Right renal cortex interstitium (tissue), 3 donors: Measurements from ENCODE around the gene OR52N1. TPM values are rescaled to one million over a fixed set of nuclear protein-coding genes. Genes with fewer than 3 reads are reported as not detected.

Source experiments
- DNase-seq, 3 donors: peaks; one replicate each; pipeline ENCODE4 v3.0.0-alpha.2; 2013; ENCODE audit warnings: low read depth in 3 of 3, low spot score in 2 of 3
- polyA plus RNA-seq, 3 donors: library from polyadenylated mRNA; unstranded; fragments of 120-200 nt; gene quantifications; one replicate each; pipeline ENCODE4 v1.2.1, GENCODE V29; 2013; ENCODE audit not compliant: insufficient read length in 3 of 3

OR52N1 gene
- polyA plus RNA-seq: not detected

DNA sequence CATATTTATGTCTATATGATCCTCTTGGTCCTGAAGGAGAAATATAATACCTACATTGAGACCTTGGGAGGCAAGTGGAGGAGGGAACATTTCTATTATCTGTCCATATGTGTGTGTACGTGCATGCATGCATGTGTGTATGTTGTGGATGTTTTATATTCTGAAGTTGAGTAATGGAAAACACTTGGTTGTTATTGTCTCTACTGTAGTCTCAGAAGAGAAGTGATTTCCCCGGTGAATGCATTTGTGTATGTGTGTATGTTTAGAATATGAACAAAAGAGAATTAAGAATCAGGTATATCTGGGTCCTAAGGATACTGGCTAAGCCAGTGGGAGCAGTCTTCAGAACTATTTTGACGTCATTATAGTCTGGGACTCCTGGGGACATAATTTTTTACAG, at the start of gene OR52N1:
OR52N1 (minus strand) TSS at position 101 of the 400 bp plus-strand sequence. CDS start 2,449 bp downstream, outside the sequence.
- DNase-seq: no peak

DNA sequence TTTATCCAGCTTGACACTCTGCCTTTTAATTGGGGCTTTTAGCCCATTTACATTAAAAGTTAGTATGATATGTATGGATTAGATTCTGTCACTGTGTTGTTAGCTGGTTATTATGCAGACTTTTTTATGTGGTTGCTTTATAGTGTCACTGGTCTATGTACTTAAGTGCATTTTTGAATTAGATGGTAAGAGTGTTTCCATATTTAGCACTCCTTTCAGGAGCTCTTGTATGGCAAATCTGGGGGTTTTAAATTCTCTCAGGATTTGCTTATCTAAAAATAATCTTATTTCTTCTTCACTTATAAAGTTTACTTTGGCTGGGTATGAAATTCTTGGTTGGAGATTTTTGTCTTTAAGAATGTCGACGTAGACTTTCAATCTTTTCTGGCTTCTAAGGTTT, 46.6 kb upstream of the OR52N1 start:
- DNase-seq: no peak

DNA sequence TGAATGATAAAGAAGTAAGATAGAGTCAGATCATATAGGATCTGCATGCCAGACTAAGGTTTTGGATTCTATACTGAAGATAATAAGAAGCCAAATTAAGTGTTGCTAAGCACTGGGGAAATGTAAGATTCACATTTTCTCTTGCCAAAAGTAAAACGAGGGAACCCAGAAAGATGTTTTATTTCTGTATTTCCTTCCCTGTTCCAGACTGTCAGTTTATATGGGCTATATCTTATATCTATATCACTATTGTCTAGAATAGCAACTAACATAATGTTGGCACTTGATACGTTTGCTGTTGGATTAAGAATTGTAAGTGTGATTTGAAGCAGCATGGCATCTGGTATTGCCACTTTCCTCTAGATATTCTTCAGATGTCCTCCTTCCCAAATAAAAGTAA, 42.4 kb upstream of the OR52N1 start:
- DNase-seq: no peak

DNA sequence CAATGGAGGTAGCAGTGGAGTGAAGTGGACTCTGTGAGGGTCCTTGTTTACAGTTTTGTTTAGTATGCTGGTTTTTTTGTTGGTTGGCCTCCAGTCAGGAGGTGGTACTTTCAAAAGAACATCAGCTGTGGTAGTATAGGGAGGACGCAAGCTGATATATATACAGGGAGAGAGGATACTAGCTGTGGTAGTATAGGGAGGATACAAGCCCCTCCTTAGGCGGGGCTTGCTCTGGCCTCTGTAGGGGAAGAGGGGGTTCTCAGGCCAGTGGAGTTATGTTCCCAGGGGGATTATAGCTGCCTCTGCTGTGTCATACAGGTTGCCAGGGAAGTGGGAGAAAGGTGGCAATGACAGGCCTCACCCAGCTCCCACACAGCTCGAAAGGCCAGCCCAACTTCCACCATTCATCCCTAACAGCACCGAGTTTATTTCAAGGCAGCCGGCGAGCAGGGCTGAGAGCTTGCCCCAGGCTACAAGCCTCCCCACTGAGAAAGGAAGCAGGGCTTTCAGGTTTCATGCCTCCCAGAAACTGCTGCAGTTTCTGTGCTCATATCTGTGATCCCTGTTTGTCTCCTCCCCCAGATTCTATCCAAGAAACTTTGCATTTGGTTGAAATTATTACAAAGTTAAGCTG, 40.2 kb upstream of the OR52N1 start:
- DNase-seq: no peak

DNA sequence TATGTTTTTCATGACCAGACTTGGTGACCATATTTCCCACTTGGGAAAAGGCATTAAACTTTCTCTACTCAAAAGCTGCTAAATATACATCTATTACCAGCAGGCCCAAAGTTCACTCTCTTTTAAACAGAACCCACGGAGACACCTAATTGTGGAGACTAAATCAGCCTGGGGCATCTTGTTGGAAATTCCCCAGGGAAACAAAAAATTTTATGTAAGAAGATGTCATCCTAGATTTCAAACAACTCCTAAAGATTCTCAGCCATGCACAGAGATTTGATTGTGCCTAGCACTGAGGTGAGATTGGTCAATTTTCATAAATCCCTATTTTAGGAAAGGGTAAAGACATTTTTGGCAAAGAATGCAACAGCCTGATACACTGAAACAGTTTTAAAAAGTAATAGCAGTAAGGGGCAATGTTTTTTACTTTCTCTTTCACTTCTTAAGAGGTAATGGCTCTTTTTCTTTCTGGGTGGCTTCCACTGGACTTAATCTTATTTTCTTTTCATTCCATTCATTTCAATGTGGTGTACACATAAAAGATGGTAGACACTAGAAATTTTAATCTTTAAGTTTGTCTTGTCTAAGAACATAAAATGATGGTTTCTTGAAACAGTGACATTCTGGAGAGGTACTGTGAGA, 27.3 kb upstream of the OR52N1 start:
- no peak for DNase-seq

DNA sequence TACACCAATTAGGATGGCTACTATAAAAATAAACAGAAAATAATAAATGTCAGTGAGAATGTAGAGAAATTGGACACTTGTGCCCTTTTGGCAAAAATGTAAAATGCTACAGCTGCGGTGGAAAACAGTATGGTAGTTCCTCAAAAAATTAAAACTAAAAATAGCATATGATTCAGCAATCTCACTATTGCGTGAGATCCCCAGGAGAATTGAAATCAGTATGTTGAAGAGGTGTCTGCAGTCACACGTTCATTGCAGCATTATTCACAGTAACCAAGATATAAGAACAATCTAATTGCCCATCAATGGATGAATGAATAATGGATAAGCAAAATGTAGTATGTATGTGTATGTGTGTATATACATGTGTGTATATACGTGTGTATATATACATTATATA, 24.5 kb upstream of the OR52N1 start:
- no peak for DNase-seq

DNA sequence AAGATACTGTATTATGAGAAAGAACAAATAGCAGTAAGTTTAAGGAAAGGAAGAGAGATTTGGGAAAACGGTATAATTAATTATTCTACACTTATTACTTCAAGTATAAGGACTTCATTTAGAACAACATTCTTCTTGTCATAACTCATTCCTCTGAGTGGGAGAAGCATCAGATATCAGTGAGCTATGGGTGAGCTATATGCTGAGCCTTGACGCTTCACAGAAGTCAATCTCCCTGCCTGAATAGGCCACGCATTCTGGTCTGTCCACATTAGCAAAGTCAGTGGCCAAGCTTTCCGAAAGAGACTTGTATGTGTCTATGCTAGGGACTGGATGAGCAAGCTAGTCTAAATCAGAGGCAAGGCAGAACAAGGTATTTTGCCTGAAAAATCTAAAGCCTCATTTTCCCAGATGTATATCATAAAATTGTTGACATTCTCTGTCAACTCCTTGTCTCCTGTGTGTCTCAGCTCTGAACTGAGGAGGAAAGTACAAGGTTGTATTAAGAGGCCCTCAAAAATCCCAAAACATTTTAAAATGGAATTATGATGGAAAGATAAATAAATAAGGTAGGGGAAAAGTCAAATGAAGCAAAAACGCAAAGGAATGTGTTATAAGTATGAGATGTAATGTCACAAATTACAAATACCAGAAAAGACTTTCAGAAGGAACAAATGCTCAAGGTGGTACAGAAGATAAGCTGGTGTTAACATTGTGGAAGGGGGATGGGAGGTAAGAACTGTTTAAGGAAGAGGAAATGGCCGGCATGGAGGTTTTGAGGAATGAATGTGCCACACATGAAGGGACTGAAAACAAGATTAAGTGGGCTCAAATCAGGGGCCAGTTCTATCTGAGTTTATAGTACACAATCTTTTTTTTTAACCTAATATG, 19.1 kb upstream of the OR52N1 start:
- no peak for DNase-seq

DNA sequence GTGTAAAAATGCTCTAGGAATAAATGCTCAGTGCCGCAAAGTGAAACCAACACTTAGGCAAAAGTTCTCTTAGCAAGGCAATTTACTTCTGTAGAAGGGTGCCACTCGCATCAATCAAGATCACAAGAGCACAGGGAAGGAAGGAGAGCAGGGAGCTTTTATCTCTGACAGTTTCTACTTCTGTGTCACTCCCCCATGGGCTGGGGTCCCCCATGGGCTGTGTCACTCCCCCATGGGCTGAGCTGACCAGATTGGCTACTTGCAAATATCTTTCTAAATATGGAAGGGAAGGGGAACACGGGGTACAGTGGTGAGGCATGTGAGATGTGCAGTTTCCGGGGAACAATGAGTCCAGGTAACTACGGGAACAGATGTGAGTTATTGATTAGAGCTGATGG, 18.1 kb upstream of the OR52N1 start:
- DNase-seq: no peak

DNA sequence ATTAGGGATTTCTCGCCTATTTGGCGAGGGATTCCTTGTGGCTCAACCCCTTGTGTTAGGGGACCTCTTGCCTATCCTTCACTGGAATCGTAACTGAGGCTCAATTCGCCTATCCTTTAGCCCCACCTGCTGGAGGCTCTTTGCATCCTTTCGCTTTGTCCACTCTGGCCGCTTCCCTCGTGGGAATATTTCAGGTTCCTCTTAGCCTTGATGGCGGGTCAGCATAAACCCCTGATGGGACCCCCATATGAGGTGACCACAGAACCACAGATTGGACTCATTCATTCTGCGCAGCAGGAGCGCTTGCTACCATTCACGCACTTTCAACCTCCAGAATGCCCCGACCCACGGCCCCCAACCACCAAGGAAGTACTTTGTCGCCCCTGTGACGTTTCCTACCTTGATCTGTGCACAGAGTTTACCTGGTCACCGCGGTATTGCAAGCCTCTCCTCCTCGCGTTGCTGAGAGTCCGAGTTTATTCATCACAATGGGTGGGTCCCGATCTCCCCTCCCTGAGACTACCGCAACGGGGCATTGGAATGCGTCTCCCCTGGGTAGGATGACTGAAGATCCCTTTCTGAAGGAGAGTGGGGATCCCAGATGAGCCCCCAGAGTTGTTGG, 17.5 kb upstream of the OR52N1 start, which contains the start of gene OR52N2:
OR52N2 (plus strand) TSS at position 425 of the 622 bp plus-strand sequence. CDS start 11,412 bp downstream, outside the sequence.
- DNase-seq: peak; percentile 48 to 69 (median 52)

DNA sequence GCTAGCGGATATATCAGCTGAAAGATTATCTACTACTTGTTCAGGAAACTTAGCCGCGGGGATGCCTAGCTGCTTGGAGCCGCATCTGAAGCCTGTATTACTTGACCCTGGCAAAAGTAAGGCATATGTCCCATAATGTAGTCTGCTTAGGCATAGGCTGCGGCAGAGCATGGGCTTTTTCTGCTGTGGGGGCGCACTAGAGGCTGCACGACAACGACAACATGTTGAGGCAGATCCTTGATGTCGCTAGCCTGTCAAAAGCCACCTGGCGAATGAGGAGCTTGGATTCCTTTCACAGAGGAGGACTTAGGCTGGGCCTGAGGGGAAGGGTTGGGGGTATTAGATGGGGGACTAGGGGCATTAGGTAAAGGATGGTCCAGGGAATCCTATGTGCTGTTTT, 16.5 kb upstream of the OR52N1 start:
- no peak for DNase-seq

DNA sequence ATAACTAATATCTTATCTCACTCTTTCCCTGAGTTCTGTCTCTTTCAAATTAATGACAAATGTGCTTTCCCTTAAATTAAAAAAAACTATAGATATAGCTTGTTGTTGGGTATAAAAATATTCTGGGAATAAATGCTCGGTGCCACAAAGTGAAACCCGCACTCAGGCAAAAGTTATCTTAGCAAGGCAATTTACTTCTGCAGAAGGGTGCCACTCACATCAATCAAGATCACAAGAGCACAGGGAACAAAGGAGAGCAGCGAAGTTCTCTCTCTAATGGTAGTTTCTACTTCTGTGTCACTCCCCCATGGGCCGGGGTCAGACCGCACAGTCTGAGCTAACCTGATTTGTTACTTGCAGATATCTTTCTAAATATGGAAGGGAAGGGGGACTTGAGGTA, 12.9 kb upstream of the OR52N1 start:
- DNase-seq: no peak

DNA sequence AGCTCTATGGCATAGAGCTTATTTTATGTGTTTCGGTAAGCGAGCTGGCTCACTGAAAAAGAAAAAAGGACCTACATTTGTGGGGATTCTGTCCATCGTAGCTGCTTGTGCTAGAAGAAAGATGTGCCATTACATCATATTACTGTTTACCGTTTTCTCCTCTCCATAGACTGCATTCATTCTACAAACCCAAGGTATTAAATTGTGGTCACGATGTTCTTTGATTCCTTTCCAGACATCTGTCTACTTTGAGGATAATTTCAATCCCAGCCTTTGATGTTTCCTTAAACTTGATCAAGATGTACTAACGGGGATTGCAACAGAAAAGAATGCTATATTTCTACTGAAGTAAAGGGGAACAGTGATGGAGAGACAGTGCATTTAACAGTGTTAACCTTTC, 5.5 kb upstream of the OR52N1 start:
- DNase-seq: no peak

DNA sequence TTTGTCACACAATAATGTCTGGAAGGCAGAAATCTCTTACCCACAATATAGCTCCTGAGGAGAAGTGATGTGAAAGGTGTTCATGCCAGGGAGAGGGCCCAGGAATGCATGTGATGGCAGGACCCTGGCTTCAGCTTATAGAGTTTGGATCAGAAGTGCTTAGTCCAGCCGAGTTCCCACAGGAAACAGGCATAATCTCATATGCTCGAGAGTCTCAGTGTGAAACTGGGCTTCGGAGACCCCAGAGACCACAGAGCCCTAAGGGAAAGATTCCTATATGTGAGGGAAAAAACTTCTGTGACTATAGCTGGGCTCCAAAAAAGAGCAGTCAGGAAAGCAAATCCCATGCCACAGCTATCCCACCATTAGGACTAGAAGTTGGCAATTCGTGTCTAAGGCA, 7.8 kb downstream of the OR52N1 start, which contains the start of gene OR52N5:
OR52N5 (minus strand) TSS at position 101 of the 400 bp plus-strand sequence. CDS start 4,721 bp downstream, outside the sequence.
- no peak for DNase-seq

DNA sequence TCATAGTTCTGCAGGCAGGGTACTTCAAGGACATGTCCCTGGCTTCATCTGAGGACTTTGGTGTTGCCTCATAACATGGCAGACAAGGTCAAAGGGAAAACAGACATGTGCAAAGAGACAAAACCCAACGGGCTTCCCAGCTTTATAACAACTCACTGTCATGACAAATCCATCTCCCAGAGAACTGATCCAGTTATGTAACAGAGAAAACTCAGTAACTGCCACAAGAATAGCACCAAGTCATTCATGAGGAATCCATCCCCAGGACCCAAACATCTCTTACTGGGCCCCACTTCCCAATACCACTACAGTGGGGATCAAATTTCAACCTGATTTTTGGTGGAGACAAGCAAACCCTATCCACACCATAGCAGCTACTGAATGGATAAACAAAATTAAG, 24.0 kb downstream of the OR52N1 start:
- no peak for DNase-seq

DNA sequence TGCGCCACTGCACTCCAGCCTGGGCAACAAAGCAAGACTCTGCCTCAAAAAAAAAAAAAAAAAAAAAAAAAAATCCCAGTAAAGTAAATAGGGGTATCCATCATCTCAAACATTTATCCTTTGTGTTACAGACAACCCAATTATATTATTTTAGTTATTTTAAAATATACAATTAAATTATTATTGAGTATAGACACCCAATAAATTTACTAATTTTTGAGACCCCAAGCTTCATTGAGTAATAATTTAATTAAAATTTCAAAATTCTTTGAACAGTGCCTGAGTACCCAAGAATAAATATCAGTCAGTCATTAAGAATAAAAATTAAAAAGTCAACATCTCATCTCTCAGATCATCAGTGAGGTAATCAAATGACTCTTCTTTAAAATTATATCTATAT, 37.1 kb downstream of the OR52N1 start, which contains the start of gene OR52N4:
OR52N4 (plus strand) TSS at position 301 of the 400 bp plus-strand sequence. CDS start 498 bp downstream, outside the sequence.
- DNase-seq: no peak

DNA sequence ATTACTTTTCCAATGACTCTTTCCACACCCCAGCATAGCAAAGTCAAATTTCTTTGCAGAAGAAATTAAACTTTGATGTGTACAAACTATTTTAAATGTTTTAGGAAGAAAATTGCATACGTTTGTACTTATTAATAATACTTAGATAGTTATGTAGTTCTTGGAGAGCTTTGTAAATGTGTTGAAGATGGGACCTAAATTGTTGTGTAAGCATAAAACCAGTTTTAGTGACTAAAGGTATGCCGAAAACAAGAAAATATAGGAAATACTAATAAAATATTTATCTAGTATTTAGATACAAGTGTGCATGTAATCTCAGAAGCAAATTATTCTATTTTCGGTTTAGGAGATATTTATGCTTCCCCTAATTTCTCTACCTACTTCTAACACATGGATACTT, 41.2 kb downstream of the OR52N1 start:
- DNase-seq: no peak

DNA sequence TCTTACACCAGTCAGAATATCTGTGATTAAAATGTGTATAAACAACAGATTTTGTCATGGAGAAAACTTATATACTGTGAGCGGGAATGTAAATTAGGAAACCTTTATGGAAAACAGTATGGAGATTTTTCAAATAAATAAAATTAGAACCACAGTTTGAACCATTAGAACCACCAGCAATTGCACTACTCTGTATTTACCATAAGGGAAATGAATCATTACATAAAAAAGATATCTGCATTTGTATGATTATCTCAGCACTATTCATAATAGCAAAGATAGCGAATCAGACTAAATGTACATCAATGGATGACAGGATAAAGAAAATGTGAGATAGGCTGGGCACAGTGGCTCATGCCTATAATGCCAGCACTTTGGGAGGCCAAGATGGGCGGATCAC, 44.5 kb downstream of the OR52N1 start:
- DNase-seq: no peak

DNA sequence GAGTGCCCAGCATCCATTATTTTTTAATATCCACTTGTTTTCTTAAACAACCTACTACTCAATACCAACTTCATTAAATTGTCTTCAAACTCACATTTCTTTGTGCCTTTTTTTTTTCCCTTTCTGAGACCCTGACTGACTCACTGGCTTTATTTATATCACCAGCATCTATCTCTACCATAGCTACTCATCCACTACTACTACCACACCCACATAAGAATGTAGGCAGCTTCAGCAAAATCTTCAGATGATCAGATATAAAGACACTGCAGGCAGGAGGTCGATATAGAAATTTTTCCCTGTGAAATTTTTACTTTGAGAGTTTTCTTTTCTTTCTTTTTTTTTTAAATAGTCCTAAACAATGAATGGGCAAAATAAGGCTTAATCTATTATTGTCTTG, 52.6 kb downstream of the OR52N1 start:
- no peak for DNase-seq

DNA sequence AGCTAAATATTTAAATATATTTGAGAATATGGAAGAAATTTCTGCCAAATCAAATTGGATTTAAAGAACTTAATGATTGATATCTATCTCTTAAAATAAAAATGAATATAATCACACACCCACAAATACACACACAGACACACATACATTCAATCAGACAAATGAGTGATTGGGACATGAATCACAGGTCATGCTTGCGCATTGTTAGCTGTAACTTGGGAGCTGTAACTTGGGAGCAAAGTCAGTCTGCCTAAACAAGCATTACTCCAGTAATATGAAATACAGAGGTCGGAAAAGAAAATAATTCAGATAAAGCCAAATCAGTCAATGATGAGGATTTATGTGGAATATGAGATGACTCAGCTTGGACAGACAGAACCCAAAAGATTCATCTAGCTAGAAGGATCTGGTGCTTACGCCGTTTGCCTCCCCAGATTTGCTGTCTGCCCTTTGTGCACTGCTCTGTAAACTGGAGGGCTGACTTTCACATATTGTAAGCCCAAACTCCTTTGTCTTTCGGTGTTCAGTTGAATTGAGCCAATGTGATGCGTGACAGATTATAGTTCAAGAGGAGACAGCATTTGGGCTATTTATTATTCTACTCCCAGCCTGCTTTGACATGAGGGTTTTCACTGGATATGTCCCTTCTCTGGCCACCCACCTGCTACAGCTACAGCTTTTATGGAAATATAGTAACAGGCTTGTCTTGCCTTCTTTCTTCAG, 53.2 kb downstream of the OR52N1 start:
- no peak for DNase-seq

DNA sequence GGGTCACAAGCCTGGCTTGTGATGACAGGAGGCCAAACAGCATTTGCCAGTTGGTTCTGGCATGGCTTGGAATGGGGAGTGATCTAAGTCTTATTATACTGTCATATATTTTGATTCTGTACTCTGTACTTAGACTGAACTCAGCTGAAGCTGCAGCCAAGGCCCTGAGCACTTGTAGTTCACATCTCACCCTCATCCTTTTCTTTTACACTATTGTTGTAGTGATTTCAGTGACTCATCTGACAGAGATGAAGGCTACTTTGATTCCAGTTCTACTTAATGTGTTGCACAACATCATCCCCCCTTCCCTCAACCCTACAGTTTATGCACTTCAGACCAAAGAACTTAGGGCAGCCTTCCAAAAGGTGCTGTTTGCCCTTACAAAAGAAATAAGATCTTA, 54.0 kb downstream of the OR52N1 start:
- DNase-seq: no peak
